ENCODE measurements around the gene WWTR1. TPM values are rescaled to one million over a fixed set of nuclear protein-coding genes. Genes with fewer than 3 reads are reported as not detected.

Gene WWTR1
- total RNA-seq, 1 experiment from 2014 or later: 24.4 TPM

- no peak overlapping the region for H4K8ac ChIP-seq (replicated peaks; ENCODE audit: insufficient read length, low read depth, low read length)
- Mint-ChIP-seq H3K9me3 (no peaks in the 10 kb centered on the region), H3K27me3 (ENCODE audit: low read depth) (no peaks in the 10 kb centered on the region), H3K27ac (no peak overlapping the region; a peak in 1 of 7 replicates), H3K4me3 (no peak overlapping the region), H3K36me3 (ENCODE audit: insufficient read depth in 1 of 3, low read depth in 3 of 3) (no peaks in the 10 kb centered on the region), H3K4me1 (peaks cover 16 to 28% of the 10 kb centered on the region in 2 experiments)
- no peaks in the 10 kb centered on the region for H3K23me2 ChIP-seq (ENCODE audit: insufficient read length, low read depth, low read length, poor library complexity, severe bottlenecking)
- no peak overlapping the region for H3K14ac ChIP-seq (ENCODE audit: insufficient read depth, low read length)
- H3K23ac ChIP-seq (ENCODE audit: insufficient read length, low read depth, low read length): no peak overlapping the region
- no peak overlapping the region for H2BK5ac ChIP-seq (ENCODE audit: insufficient read length, low read length)
- H3K4me1 ChIP-seq (ENCODE audit: insufficient read depth, low read length): peaks cover 5% of the 10 kb centered on the region; the same call in 1 of the 2 replicates
- no CpG with 5 or more reads among the region's 2 CpGs for WGBS (ENCODE audit: extremely low coverage, insufficient read length, low lambda C conversion rate)
- H2BK20ac ChIP-seq (ENCODE audit: low read depth, low read length, poor library complexity, severe bottlenecking): no peak overlapping the region
- H4K5ac ChIP-seq (ENCODE audit: insufficient read length, low read depth, low read length): no peak overlapping the region
- H2AFZ ChIP-seq (ENCODE audit: low read length): no peak overlapping the region
- no peak overlapping the region for H2AK5ac ChIP-seq (ENCODE audit: insufficient read length, low read length)
- no peak overlapping the region for H2BK15ac ChIP-seq (ENCODE audit: low read depth, low read length)
- H4K20me1 ChIP-seq (ENCODE audit: control insufficient read depth, insufficient read depth, insufficient read length): no peaks in the 10 kb centered on the region
- TF ChIP-seq CTCF (conservative IDR thresholded peaks at IDR 0.05): no peak
- no peaks in the 10 kb centered on the region; the same call in 1 of the 2 replicates for H3K27me3 ChIP-seq (ENCODE audit: insufficient read depth, low read length)
- no peak for DNase-seq
- no peak overlapping the region for H3T11ph ChIP-seq (ENCODE audit: low read length)
- no peak overlapping the region for H3K27ac ChIP-seq (ENCODE audit: insufficient read length, low read depth, low read length)
- no peak overlapping the region for H2BK120ac ChIP-seq (ENCODE audit: low read depth, low read length, poor library complexity, severe bottlenecking)
- H3K18ac ChIP-seq (ENCODE audit: insufficient read length, low read depth, low read length): no peak overlapping the region
- no peaks in the 10 kb centered on the region for H3K79me1 ChIP-seq (ENCODE audit: insufficient read depth, low read depth, low read length, poor library complexity, severe bottlenecking)
- no peak overlapping the region for H2BK12ac ChIP-seq (ENCODE audit: insufficient read length, low read depth, low read length)
- H3K56ac ChIP-seq (ENCODE audit: insufficient read length, low read depth, low read length): no peak overlapping the region
- no peaks in the 10 kb centered on the region for H3K9me3 ChIP-seq (ENCODE audit: control insufficient read depth, low read depth, low read length)
- H3K9ac ChIP-seq (ENCODE audit: extremely low read depth, insufficient read length, low read length): no peak overlapping the region
- H3K79me2 ChIP-seq (ENCODE audit: insufficient read depth, low read length): no peaks in the 10 kb centered on the region; the same call in 1 of the 2 replicates
- no peak overlapping the region for H4K91ac ChIP-seq (ENCODE audit: insufficient read length, low read depth, low read length)
- no peak overlapping the region for H3K4ac ChIP-seq (ENCODE audit: low read depth, low read length)
- H3K4me2 ChIP-seq (ENCODE audit: insufficient read depth, insufficient read length, low read length): no peak overlapping the region
Observed at GRCh38 chr3:149613988-149614387, 43.8 kb downstream of the WWTR1 start.
